Breast epithelium (tissue), 4 donors: ENCODE measurements around the gene PLXNA2. TPM values are rescaled to one million over a fixed set of nuclear protein-coding genes. Genes with fewer than 3 reads are reported as not detected.

Experiments used
- DNase-seq, 2 donors: peaks; one replicate each; pipeline ENCODE4 v3.0.0-alpha.2; 2019; ENCODE audit warnings: low spot score in 2 of 2
- H3K27ac ChIP-seq, 2 donors: fragments of 200-600 bp; sonication (generic) in 1 of 2; one replicate each; pipeline ENCODE4 v1.5.1; 2016 to 2019; ENCODE audit warnings: mild to moderate bottlenecking in 1 of 2
- H3K27me3 ChIP-seq, 2 donors: fragments of 200-600 bp; sonication (generic) in 1 of 2; one replicate each; pipeline versions ENCODE4 v1.5.1 to v1.6.0; 2017 to 2019; ENCODE audit warnings: control low read depth in 1 of 2, mild to moderate bottlenecking in 1 of 2
- H3K36me3 ChIP-seq: fragments of 200-600 bp; one replicate; pipeline ENCODE4 v1.5.1; 2019
- H3K4me1 ChIP-seq, 2 donors: fragments of 200-600 bp; sonication (generic); one replicate each; pipeline ENCODE4 v1.5.1; 2016 to 2019; ENCODE audit warnings: control low read depth in 1 of 2
- H3K4me3 ChIP-seq, 3 donors: fragments of 200-600 bp; sonication (generic); 1 replicate in 2 of 3; 2 replicates in 1 of 3; pipeline ENCODE4 v1.5.1; 2016 to 2019; ENCODE audit warnings: mild to moderate bottlenecking in 3 of 3, moderate library complexity in 2 of 3
- H3K9me3 ChIP-seq, 2 donors: fragments of 200-600 bp; sonication (generic) in 1 of 2; one replicate each; pipeline ENCODE4 v1.5.1; 2016 to 2019; ENCODE audit warnings: control low read depth in 1 of 2
- POLR2A ChIP-seq: fragments of 450-650 bp; IDR thresholded peaks from one replicate; pipeline ENCODE4 v1.6.1; 2016; ENCODE audit warnings: antibody characterized with exemption, mild to moderate bottlenecking, moderate library complexity
- POLR2AphosphoS5 ChIP-seq, 3 donors: sonication (generic); formaldehyde crosslinking; IDR thresholded peaks; one replicate each; pipeline ENCODE4 v1.6.1; 2017; ENCODE audit warnings: antibody characterized with exemption in 3 of 3
- intact Hi-C: fragments of 100-400 bp; cut with DNase I; formaldehyde crosslinking; loops from one replicate; pipeline ENCODE4 v1.15.1; 2023; ENCODE audit warnings: low total_unique reads
- total RNA-seq, 3 donors: library from RNA; depleted of rRNA; stranded (reverse); fragments of >200 nt; gene quantifications; one replicate each; pipeline ENCODE4 v1.1.0, GENCODE V29; 2016
- TF ChIP-seq, protein P1 (sequence below), 3 donors: fragments of 450-650 bp; IDR thresholded peaks; one replicate each; pipeline ENCODE4 v1.5.1; 2016 to 2017; ENCODE audit warnings: antibody characterized with exemption in 3 of 3, mild to moderate bottlenecking in 3 of 3, moderate library complexity in 3 of 3

PLXNA2 gene
- total RNA-seq, 3 donors from 2014 or later = 11.3 to 18.2 (median 11.5) TPM

DNA sequence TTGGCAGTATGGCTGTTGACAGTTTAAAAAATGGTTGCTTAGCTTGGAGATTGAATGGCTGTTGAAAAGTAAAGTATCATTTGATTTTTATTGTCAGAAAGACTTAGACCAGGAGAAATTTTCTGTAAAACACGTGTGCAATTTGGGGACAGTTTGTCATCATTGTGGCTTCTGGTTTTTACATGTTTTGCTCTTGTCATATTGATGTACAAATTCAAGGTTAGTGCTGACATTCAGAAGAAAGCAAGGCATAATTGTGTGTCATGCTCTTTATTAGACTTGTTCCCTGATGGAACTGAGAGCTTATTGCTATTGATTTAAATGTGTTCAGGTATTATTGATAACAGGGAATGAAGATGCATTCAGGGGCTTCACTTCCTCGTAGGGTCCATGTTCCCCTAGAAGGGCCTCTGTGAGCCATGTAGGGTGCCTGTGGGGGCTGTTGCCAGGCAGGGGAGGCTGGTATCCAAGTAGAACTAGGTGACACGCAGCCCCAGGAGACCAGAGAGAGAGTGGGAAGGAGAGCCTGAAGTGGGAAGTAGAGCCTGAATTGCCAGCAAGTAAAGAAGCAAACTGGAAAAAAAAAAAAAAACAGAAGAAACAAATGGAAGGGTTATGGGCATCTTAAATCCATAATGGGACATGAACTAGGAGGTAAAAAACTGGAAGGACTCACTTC, 32.7 kb upstream of the PLXNA2 start:
- DNase-seq = no peak
- Histone ChIP-seq H3K27ac (no peak overlapping the region), H3K4me1 (peaks cover 0 to 5% of the 10 kb centered on the region in 2 donors), H3K4me3 (no peak overlapping the region), H3K27me3 (peaks cover 0 to 9% of the 10 kb centered on the region in 2 donors), H3K9me3 (no peaks in the 10 kb centered on the region), H3K36me3 (no peaks in the 10 kb centered on the region)
- intact Hi-C loops = no loop called here
- no peak for TF ChIP-seq POLR2A
- no peak for TF ChIP-seq POLR2AphosphoS5 (IDR thresholded peaks at IDR 0.05)
- TF ChIP-seq, protein P1, sequence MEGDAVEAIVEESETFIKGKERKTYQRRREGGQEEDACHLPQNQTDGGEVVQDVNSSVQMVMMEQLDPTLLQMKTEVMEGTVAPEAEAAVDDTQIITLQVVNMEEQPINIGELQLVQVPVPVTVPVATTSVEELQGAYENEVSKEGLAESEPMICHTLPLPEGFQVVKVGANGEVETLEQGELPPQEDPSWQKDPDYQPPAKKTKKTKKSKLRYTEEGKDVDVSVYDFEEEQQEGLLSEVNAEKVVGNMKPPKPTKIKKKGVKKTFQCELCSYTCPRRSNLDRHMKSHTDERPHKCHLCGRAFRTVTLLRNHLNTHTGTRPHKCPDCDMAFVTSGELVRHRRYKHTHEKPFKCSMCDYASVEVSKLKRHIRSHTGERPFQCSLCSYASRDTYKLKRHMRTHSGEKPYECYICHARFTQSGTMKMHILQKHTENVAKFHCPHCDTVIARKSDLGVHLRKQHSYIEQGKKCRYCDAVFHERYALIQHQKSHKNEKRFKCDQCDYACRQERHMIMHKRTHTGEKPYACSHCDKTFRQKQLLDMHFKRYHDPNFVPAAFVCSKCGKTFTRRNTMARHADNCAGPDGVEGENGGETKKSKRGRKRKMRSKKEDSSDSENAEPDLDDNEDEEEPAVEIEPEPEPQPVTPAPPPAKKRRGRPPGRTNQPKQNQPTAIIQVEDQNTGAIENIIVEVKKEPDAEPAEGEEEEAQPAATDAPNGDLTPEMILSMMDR (IDR thresholded peaks at IDR 0.05) = no peak

DNA sequence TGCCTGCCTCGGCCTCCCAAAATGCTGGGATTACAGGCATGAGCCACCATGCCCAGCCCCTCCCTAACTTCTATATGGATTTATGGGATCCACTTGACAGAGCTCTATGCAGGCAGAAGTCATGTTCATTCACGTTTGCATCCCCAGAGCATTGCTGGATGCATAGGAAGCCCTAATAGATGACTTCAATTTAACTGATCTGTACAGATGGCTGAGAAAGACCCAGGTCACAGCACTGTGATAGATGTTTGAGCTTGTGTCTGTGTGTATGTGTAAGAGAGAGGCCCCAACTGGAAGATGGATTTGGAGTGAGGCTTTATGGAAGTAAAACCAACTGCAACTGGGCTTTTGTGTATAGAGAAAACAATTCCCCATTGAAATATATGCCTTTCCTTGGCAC, 30.9 kb upstream of the PLXNA2 start:
- no peak for DNase-seq
- Histone ChIP-seq H3K4me3 (no peak overlapping the region), H3K36me3 (no peaks in the 10 kb centered on the region), H3K27ac (no peak overlapping the region), H3K4me1 (peaks cover 0 to 5% of the 10 kb centered on the region in 2 donors), H3K9me3 (no peaks in the 10 kb centered on the region), H3K27me3 (peaks cover 0 to 4% of the 10 kb centered on the region in 2 donors)
- TF ChIP-seq POLR2AphosphoS5 (IDR thresholded peaks at IDR 0.05) (no peak), POLR2A (no peak)
- TF ChIP-seq, protein P1 (IDR thresholded peaks at IDR 0.05) = no peak
- intact Hi-C loops = no loop called here

DNA sequence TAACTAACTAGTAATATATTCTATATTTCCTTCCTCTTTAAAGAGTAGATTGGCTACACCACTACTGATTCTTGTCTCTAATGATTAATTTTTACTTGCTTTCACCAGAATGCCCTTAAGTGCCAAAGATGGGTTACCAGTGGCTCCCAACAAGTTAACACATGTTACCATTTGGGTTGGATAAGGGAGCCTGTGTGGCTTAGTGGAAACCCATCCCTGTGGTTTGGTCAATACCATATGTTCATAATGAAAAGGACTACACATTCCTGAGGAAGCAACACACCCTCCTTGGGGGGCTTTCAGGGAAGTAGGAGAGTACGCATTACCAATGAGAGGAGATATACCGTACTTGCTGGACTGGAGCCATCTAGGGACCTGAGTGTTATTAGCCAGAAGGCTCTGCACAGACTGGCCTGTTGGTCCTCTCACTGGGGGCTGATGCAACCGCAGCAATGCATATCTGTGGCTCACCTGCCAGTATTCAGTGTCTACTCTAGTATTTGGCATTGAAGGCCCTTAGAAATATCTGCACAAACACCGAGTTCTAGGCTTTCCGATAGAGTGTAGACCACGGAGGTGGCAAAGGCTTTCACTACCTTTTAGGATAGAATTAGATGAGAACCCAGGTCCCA, 29.3 kb upstream of the PLXNA2 start:
- TF ChIP-seq POLR2AphosphoS5 (IDR thresholded peaks at IDR 0.05) (no peak), POLR2A (no peak)
- TF ChIP-seq, protein P1 (IDR thresholded peaks at IDR 0.05) = no peak
- Histone ChIP-seq H3K36me3 (no peaks in the 10 kb centered on the region), H3K27me3 (peaks cover 0 to 5% of the 10 kb centered on the region in 2 donors), H3K4me3 (no peak overlapping the region), H3K27ac (no peak overlapping the region), H3K4me1 (no peaks in the 10 kb centered on the region), H3K9me3 (no peaks in the 10 kb centered on the region)
- intact Hi-C loops = loop anchor here (5.0 kb wide), 1 partner anchor 1051 kb away; no protein-coding TSS in a partner anchor
- DNase-seq = no peak

DNA sequence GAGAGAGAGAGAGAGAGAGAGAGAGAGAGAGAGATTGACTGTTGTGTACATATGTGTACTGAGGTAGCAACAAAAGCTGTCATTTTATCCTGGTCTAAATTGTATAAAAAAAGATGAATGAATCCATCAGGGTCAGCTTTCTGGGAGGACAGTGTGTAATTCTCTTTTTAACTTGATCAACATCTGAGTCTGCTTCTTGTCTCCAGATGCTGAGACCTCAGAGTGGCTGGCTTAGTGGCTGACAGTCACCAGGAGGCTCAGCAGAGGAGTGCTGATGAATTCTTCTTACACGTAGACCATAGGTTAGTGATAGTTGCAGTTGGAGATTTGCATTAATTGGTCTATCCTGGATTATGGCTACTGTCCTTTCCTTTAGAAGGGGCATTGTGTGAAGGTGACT, 28.5 kb upstream of the PLXNA2 start:
- Histone ChIP-seq H3K9me3 (no peaks in the 10 kb centered on the region), H3K27me3 (peaks cover 0 to 8% of the 10 kb centered on the region in 2 donors), H3K27ac (no peak overlapping the region), H3K4me3 (no peak overlapping the region), H3K36me3 (no peaks in the 10 kb centered on the region), H3K4me1 (no peaks in the 10 kb centered on the region)
- TF ChIP-seq POLR2A = no peak
- TF ChIP-seq, protein P1 (IDR thresholded peaks at IDR 0.05) = no peak
- TF ChIP-seq POLR2AphosphoS5 (IDR thresholded peaks at IDR 0.05) = no peak
- intact Hi-C loops = loop anchor here (5.0 kb wide), 1 partner anchor 1050 kb away; no protein-coding TSS in a partner anchor
- DNase-seq = no peak

DNA sequence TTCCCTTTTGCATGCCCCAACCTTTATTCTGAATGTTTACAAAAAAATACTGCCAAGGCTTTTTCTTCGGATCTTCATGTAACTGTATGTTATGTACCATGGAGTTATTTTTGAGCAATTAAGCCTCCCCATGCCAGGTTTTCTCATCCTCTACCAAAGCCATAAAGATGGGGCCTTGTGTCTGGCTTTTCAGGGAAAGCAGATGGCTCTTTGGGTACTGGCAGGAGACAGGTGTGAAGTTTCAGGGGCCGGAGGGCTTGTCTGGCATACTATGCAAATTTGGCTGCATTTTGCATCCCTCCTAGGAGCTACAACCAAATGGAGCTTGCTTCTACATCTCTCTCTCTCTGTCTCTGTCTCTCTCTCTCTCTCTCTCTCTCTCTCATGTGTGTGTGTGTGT, 28.1 kb upstream of the PLXNA2 start:
- intact Hi-C loops = loop anchor here (5.0 kb wide), 1 partner anchor 1050 kb away; no protein-coding TSS in a partner anchor
- no peak for TF ChIP-seq POLR2A
- TF ChIP-seq, protein P1 (IDR thresholded peaks at IDR 0.05) = no peak
- no peak for TF ChIP-seq POLR2AphosphoS5 (IDR thresholded peaks at IDR 0.05)
- Histone ChIP-seq H3K9me3 (no peaks in the 10 kb centered on the region), H3K27ac (no peak overlapping the region), H3K4me3 (no peak overlapping the region), H3K27me3 (peaks cover 0 to 12% of the 10 kb centered on the region in 2 donors), H3K4me1 (no peaks in the 10 kb centered on the region), H3K36me3 (no peaks in the 10 kb centered on the region)
- no peak for DNase-seq
